Ovary (tissue), 3 donors: ENCODE results near the gene NFKBIE.
A peak's percentile ranks its signal among the peaks of the same experiment; 100 is the strongest.

Experiments used
- POLR2A ChIP-seq: fragments of 450-650 bp; IDR thresholded peaks from one replicate; pipeline ENCODE4 v1.6.1; 2017; ENCODE audit warnings: antibody characterized with exemption, mild to moderate bottlenecking, moderate library complexity
- TF ChIP-seq, protein P1 (sequence below), 3 donors: fragments of 450-650 bp in 2 of 3; fragments of 200-600 bp in 1 of 3; IDR thresholded peaks; one replicate each; pipeline versions ENCODE4 v1.5.1 to v1.8.0; 2016 to 2022; ENCODE audit warnings: antibody characterized with exemption in 3 of 3, mild to moderate bottlenecking in 1 of 3
- donor health status: DM: no; HTN: no; CAD: no.

DNA sequence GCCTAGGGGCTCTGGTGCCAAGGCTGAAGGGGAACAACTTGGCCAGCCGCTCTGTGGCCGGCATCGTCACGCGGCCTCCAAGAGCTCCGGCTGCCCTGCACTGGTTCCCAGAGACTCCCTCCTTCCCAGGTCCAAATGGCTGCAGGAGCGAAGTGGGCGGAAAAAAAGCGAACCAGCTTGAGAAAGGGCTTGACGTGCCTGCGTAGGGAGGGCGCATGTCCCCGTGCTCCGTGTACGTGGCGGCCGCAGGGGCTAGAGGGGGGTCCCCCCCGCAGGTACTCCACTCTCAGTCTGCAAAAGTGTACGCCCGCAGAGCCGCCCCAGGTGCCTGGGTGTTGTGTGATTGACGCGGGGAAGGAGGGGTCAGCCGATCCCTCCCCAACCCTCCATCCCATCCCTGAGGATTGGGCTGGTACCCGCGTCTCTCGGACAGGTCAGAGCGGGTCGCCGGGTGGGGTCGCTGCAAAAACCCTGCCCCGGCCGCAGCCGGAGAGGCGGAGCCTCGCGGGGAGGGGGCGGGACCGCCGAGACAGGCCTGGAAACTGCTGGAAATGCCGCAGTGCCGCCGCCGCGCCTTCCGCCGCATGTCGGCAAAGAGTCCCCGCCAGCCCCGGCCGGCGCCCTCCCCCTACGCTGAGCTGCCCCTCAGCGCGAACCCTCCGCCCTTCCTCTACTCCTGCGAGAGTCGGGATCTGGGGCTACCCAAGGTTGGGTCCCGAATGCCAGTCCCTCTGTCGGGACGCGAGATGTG, 19.3 kb downstream of the NFKBIE start:
- no peak for TF ChIP-seq POLR2A
- TF ChIP-seq, protein P1, sequence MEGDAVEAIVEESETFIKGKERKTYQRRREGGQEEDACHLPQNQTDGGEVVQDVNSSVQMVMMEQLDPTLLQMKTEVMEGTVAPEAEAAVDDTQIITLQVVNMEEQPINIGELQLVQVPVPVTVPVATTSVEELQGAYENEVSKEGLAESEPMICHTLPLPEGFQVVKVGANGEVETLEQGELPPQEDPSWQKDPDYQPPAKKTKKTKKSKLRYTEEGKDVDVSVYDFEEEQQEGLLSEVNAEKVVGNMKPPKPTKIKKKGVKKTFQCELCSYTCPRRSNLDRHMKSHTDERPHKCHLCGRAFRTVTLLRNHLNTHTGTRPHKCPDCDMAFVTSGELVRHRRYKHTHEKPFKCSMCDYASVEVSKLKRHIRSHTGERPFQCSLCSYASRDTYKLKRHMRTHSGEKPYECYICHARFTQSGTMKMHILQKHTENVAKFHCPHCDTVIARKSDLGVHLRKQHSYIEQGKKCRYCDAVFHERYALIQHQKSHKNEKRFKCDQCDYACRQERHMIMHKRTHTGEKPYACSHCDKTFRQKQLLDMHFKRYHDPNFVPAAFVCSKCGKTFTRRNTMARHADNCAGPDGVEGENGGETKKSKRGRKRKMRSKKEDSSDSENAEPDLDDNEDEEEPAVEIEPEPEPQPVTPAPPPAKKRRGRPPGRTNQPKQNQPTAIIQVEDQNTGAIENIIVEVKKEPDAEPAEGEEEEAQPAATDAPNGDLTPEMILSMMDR (IDR thresholded peaks at IDR 0.05) = peak in 1 of 3 donors; percentile 7
